Amniotic epithelial cell (primary cell): ENCODE results near the gene ADD1.

Experiments
- DNase-seq: peaks from one replicate; pipeline ENCODE4 v3.0.0-alpha.2; 2010; ENCODE audit warnings: low read depth

Gene ADD1

GRCh38 chr4:2859514-2859913 is 15.9 kb downstream of the ADD1 start:
- DNase-seq, result no peak

DNA sequence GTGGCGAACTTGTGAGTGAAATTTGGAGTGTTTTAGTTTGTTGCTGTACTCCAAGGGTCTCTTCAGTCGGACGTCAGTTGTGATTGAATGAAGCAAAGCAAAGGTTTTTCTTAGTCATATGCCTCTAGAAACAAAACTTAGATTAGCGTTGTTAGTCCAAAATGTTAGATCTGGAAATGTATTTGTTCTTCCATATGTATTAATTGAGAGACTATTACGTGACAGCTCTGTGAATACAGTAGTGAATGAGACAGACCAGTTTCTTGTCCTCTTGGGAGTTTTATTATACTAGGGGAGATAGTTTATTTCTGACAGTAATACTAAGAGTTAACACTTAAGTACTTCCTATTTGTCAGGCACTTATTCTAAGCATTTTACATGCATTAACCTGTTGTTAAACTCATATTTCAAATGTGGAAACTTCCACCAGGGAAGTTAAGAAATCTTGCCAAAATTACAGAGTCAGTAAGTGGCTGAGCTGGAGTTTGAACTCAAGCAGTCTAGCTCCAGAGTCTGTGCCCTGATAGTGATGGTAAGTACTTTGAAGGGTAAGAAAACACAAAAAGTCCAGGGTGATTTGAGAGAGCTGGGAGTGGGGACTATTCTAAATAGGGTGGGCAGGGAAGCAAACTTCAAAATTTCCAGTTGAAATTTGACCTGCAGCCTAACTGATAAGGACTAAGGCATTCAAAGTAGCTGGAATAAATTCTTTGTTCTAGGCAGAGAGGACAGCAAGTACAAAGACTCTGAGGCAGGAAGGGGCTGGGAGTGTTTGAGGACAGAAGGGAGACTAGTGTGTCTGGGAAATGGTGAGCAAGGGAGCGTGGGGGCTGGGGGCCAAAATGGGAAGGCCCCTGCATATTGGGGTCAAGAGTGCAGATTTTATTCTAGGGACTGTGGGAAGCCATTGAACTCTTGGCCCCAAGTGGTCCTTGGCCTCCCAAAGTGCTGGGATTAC is 17.0 kb downstream of the ADD1 start:
- DNase-seq, result peak; percentile 66

GRCh38 chr4:2861631-2862436 is 18.2 kb downstream of the ADD1 start:
- DNase-seq, result no peak

DNA sequence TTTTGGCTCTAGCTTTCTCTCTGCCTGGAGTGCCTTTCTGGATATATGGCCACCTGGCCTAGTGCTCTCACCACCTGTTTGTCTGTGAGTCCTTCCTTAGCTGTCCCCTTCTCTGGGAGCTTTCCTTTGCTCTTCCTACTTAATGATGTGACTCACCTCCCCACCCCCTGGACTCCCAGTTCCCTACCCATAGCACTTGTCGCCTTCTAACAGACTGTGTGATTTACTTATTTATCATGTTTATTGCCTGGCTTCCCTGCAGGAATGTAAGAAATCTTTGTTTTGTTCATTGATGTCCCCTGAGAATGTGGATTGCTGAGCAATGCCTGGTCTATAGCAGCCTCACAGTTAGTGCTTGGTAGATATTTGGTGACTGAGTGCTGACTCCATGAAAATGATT is 18.9 kb downstream of the ADD1 start:
- DNase-seq, result no peak

GRCh38 chr4:2863649-2864048 is 20.0 kb downstream of the ADD1 start:
- no peak for DNase-seq

DNA sequence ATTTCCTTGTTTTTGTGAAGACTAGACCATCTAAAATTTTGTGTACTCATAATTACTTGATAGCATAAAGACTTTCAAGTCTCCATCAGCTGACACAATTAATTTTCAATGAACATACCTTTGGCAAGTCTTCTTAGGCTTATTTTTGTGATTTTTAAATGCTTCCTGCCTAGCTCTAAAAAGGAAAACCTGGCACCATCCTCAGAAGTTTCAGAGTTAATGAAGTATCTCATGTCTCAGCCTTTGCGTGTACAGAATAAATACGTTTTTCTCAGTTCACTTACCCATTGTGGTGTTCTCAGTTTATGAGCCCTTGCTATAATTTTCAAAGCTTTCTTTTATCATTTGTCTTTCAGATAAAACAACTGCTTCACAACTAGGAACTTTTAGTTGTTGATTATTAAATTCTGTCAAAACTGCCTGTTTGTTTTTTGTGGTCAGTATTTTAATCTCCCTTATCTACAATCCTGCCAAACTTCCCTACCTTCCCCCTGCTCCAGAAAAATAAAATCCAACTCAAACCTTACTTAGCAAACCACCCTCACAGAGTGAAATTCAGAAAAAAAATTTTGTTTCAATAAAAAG is 21.6 kb downstream of the ADD1 start:
- peak; percentile 58 for DNase-seq

DNA sequence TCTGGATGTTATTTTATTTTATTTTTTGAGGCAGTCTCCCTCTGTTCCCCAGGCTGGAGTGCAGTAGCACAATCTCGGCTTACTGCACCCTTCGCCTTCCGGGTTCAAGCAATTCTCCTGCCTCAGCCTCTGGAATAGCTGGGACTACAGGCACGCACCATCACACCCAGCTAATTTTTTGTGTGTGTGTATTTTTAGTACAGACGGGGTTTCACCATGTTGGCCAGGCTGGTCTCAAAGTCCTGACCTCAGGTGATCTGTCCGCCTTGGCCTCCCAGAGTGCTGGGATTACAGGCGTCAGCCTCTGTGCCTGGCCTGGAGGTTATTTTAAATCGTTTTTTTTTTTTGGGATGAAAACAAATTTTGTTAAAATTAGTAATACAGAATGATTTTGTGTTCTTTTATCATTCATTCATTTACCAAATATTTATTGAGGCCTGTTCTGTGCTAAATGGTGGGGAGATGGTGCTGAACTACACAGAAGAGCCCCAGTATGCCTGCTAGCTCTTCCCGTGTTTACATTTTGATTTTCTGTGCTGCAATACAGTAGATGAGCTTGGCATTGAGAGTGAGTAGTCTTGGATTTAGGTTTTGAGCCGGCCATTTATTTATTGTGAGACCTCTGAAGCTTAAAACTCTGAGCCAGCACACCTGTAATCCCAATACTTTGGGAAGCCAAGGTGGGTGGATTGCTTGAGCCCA is 22.7 kb downstream of the ADD1 start:
- DNase-seq, result no peak

- peak; percentile 72 for DNase-seq
Observed at GRCh38 chr4:2866891-2867290, 23.2 kb downstream of the ADD1 start.

- peak; percentile 71 for DNase-seq
Observed at GRCh38 chr4:2867758-2868491, 24.3 kb downstream of the ADD1 start.

DNA sequence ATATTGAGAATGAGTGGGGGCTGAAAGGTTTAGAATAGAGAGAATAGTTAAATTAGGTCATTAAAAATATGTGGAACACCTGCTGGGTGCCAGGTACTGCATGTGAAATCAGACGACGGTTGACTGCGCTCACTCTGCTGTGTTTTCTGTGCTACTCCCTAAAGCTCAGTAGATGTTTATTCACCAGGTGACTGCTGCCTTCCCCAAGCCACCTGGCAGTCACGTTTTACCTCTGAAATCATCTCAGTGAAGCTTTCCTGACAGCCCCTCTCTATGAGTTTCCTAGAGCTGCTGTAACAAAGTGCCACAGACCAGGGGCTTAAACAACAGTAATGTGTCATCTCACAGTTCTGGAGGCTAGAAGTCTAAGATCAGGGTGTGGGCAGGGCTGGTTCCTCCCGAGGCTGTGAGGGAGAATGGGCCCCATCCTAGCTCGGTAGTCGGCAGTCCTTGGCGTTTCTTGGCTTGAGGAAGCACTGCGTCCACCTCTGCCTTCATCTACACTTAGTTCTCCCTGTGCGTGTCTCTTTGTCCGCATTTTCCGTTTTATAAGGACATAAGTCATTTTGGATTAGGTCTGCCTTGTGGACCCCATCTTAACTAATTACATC is 25.3 kb downstream of the ADD1 start:
- no peak for DNase-seq

GRCh38 chr4:2869659-2870058 is 26.0 kb downstream of the ADD1 start:
- DNase-seq, result no peak

- no peak for DNase-seq
Observed at GRCh38 chr4:2870082-2870481, 26.4 kb downstream of the ADD1 start.

- DNase-seq, result no peak
Observed at GRCh38 chr4:2871466-2871865, 27.8 kb downstream of the ADD1 start.

DNA sequence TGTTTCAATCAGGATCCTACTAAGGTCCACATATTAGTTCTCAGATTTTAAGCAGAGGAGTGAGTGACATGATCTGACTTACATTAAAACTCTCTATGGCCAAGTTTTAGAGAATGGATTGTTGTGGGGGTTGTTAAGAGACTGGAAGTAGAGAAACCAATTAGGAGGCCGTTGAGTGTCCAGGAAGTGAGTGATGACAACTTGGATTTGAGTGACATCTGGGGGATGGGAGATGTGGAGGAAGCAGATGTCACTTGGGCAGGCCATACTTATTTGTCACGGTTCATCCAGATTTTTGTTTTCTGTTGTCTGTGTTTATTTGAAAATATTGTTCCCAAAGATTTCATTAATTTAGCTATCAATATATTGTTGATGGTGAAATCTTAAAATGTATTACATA is 28.3 kb downstream of the ADD1 start:
- DNase-seq, result no peak

GRCh38 chr4:2873329-2873728 is 29.7 kb downstream of the ADD1 start:
- no peak for DNase-seq

GRCh38 chr4:2874861-2875260 is 31.2 kb downstream of the ADD1 start:
- no peak for DNase-seq

- DNase-seq, result no peak
Observed at GRCh38 chr4:2875556-2875955, 31.9 kb downstream of the ADD1 start.

- DNase-seq, result no peak
Observed at GRCh38 chr4:2878346-2878745, 34.7 kb downstream of the ADD1 start.

GRCh38 chr4:2879026-2879425 is 35.4 kb downstream of the ADD1 start:
- no peak for DNase-seq

GRCh38 chr4:2881431-2881830 is 37.8 kb downstream of the ADD1 start:
- no peak for DNase-seq

DNA sequence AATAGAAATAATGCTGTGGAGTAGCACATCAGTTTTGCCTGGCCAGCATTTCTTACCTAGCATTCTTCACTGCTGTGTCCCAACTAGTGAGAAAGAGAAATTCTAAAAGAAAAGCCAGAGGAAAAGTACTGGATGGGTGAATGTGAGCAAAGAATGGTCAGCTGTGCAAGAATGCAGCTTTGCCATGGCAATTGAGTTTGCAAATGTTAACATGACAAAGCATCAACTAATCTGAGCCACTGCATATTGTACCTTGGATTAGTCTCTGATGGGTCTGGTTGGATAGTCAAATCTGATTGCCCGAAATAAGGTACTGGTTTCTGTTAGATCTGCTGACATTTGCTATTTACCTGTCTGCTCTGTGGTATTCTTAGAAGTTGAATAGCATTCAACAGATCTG is 38.7 kb downstream of the ADD1 start:
- DNase-seq, result no peak
